Esophagus squamous epithelium (tissue), 5 donors: ENCODE results near the gene ATMIN. TPM values are rescaled to one million over a fixed set of nuclear protein-coding genes. Genes with fewer than 3 reads are reported as not detected.

Source experiments
- DNase-seq: peaks from one replicate; lab custom pipeline; 2025; lab: John Stamatoyannopoulos, UW
- H3K27ac ChIP-seq, 4 donors: fragments of 200-600 bp; sonication (generic); one replicate each; pipeline ENCODE4 v1.5.1; 2016 to 2019; ENCODE audit warnings: mild to moderate bottlenecking in 1 of 4
- H3K27me3 ChIP-seq, 4 donors: fragments of 200-600 bp; sonication (generic); 1 replicate in 3 of 4; 2 replicates in 1 of 4; pipeline versions ENCODE4 v1.5.1 to v1.6.0; 2017 to 2021; ENCODE audit warnings: antibody characterized with exemption in 1 of 4
- H3K36me3 ChIP-seq, 3 donors: fragments of 200-600 bp; sonication (generic); one replicate each; pipeline ENCODE4 v1.5.1; 2016 to 2019
- H3K4me1 ChIP-seq, 3 donors: fragments of 200-600 bp; sonication (generic); one replicate each; pipeline ENCODE4 v1.5.1; 2017 to 2019
- H3K4me3 ChIP-seq, 4 donors: fragments of 200-600 bp; sonication (generic); 1 replicate in 3 of 4; 2 replicates in 1 of 4; pipeline ENCODE4 v1.5.1; 2016 to 2019; ENCODE audit warnings: mild to moderate bottlenecking in 2 of 4, moderate library complexity in 1 of 4
- H3K9me3 ChIP-seq, 3 donors: fragments of 200-600 bp; sonication (generic); one replicate each; pipeline ENCODE4 v1.5.1; 2016 to 2019
- POLR2A ChIP-seq, 4 donors: fragments of 450-650 bp; IDR thresholded peaks; one replicate each; pipeline ENCODE4 v1.6.1; 2017; ENCODE audit warnings: antibody characterized with exemption in 4 of 4, mild to moderate bottlenecking in 4 of 4, moderate library complexity in 3 of 4
- WGBS, 2 donors: methylation state at CpG; one replicate each; pipeline ENCODE4 v1.1.5; 2018; 5-methylcytosine and 5-hydroxymethylcytosine counted together
- intact Hi-C: fragments of 100-400 bp; cut with DNase I; formaldehyde crosslinking; loops from one replicate; pipeline ENCODE4 v1.15.0; 2022
- total RNA-seq, 4 donors: library from RNA; depleted of rRNA; stranded (reverse); fragments of >200 nt; gene quantifications; one replicate each; pipeline ENCODE4 v1.1.0, GENCODE V29; 2016
- TF ChIP-seq, protein P1 (sequence below), 6 experiments: fragments of 450-650 bp in 4 of 6; fragments of 200-600 bp in 2 of 6; sonication (generic) in 2 of 6; IDR thresholded peaks; one replicate each; pipeline ENCODE4 v1.5.1; 2016 to 2019; ENCODE audit warnings: antibody characterized with exemption in 6 of 6, mild to moderate bottlenecking in 4 of 6, moderate library complexity in 4 of 6
- donor health status: DM: yes; HTN: yes; CAD: no.

ATMIN gene
- total RNA-seq, 4 donors from 2014 or later = 30.6 to 41.3 (median 36.8) TPM

DNA sequence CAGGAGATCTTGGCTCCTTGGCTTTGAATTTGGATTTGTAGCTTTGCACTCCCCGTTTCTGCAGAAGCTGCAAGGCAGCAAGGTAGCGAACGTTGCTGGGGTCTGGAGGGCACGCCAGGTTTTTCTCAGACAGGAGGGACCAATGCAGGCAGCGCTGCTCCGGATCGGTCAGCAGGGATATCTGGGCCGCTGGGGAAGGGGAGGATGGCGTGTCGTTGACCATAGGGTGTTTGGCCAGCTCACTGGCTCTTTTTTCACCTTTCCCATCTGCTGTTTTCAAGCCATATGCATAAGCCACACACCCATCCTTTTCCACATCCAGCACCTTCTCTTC lies 25.6 kb downstream of the ATMIN start:
- no peak for DNase-seq
- 90 to 93% methylated on average over 3 to 7 of the region's 10 CpGs for WGBS, 2 donors
- H3K27ac ChIP-seq = no peak overlapping the region

DNA sequence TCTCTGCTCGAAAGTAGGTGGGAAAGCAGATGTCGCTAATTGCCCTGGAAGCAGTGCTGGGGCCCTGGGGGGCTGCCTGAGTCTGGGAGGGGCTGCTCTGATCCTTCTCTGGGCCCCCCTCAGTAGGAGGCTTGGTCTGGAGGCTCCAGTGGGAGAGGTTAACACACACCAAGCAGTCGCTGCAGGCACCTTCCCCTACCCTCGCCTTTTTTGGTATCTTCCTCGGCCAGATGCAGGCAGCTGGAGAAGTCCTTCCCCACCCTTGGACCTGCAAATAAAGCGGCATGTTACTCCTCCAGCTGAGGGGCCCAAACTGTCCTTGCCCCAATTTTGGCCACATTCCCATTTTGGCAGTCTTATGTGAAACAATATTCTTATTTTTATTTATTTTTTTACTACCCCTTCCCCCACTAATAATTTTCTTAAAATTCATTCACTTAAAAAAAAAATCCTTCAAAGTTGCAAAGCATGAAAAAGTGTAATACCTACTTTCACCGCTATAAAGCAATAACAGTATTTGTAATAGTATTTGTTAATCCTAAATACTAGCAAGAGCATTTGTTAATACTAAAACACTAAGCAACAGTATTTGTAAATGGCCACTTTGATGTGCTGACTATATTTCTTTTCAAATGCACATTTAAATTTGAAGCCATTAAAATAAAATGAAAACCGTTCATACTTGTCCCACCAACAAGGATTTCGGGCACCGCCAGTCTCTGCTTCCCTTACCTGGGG lies 26.4 kb downstream of the ATMIN start:
- WGBS, 2 donors = 83 to 88% methylated on average over 9 to 10 of the region's 10 CpGs
- H3K4me1 ChIP-seq = no peaks in the 10 kb centered on the region
- H3K36me3 ChIP-seq = no peaks in the 10 kb centered on the region
- no peak overlapping the region for H3K27ac ChIP-seq
- H3K27me3 ChIP-seq = no peaks in the 10 kb centered on the region
- TF ChIP-seq, protein P1, sequence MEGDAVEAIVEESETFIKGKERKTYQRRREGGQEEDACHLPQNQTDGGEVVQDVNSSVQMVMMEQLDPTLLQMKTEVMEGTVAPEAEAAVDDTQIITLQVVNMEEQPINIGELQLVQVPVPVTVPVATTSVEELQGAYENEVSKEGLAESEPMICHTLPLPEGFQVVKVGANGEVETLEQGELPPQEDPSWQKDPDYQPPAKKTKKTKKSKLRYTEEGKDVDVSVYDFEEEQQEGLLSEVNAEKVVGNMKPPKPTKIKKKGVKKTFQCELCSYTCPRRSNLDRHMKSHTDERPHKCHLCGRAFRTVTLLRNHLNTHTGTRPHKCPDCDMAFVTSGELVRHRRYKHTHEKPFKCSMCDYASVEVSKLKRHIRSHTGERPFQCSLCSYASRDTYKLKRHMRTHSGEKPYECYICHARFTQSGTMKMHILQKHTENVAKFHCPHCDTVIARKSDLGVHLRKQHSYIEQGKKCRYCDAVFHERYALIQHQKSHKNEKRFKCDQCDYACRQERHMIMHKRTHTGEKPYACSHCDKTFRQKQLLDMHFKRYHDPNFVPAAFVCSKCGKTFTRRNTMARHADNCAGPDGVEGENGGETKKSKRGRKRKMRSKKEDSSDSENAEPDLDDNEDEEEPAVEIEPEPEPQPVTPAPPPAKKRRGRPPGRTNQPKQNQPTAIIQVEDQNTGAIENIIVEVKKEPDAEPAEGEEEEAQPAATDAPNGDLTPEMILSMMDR (IDR thresholded peaks at IDR 0.05) = no peak
- no peak for TF ChIP-seq POLR2A (IDR thresholded peaks at IDR 0.05)
- H3K9me3 ChIP-seq = no peaks in the 10 kb centered on the region
- DNase-seq = no peak
- intact Hi-C loops = no loop called here
- H3K4me3 ChIP-seq = no peak overlapping the region

More for the DNA sequence above, 25.6 kb downstream of the ATMIN start:
- TF ChIP-seq, protein P1 (IDR thresholded peaks at IDR 0.05) = no peak
- TF ChIP-seq POLR2A (IDR thresholded peaks at IDR 0.05) = no peak
- intact Hi-C loops = no loop called here
- H3K4me3 ChIP-seq = no peak overlapping the region
- H3K4me1 ChIP-seq = no peaks in the 10 kb centered on the region
- H3K36me3 ChIP-seq = no peaks in the 10 kb centered on the region
- H3K9me3 ChIP-seq = no peaks in the 10 kb centered on the region
- H3K27me3 ChIP-seq = no peaks in the 10 kb centered on the region

DNA sequence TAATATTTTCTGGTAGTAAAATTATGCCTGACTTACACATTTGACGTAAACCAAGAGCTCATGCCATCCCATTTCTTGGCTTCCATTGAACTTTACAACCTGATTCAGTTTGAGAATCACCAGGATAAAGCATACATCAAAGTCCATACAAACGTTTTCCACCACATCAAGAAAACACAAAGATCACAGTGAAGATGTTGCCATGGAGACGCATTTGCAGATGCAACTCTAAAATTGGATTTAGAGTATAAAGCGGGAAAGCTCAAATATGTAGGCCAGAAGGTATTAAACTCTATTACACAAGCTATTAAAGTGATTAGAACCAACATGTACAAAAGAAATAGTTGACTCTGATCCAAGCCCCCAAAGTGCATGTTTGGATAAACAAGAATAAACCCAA lies 31.0 kb downstream of the ATMIN start:
- WGBS, 2 donors = 68% methylated on average over 4 of the region's 4 CpGs
- no peaks in the 10 kb centered on the region for H3K4me1 ChIP-seq
- no peak overlapping the region for H3K4me3 ChIP-seq
- no peak for TF ChIP-seq POLR2A (IDR thresholded peaks at IDR 0.05)
- TF ChIP-seq, protein P1 (IDR thresholded peaks at IDR 0.05) = no peak
- no peak overlapping the region for H3K27ac ChIP-seq
- DNase-seq = no peak
- H3K27me3 ChIP-seq = no peaks in the 10 kb centered on the region
- no peaks in the 10 kb centered on the region for H3K36me3 ChIP-seq
- intact Hi-C loops = no loop called here
- H3K9me3 ChIP-seq = no peaks in the 10 kb centered on the region

DNA sequence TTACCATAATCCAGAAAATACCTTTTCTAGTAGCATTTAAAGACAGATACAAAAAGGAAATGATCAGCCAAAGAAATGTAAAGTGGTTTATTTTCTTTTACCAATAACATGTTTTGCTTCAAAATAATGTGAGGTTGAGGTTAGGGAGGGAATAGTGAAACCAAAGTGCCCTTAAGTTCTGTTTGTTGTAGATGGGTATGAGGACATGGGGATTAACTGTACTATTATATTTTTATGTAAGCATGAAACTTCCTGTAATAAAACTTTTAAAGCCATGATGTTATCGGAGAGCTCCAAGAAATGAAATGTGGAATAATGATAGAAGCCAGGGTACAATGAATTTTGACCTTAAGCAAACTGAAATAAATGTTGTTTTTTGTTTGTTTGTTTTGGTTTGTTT lies 31.5 kb downstream of the ATMIN start:
- 43 to 64% methylated on average over 1 of the region's 1 CpG for whole genome bisulfite sequencing, 2 donors
- H3K36me3 ChIP-seq = no peaks in the 10 kb centered on the region
- no peak for DNase-seq
- no peaks in the 10 kb centered on the region for H3K27me3 ChIP-seq
- intact Hi-C loops = no loop called here
- H3K4me1 ChIP-seq = no peaks in the 10 kb centered on the region
- no peak overlapping the region for H3K27ac ChIP-seq
- no peaks in the 10 kb centered on the region for H3K9me3 ChIP-seq
- TF ChIP-seq, protein P1 (IDR thresholded peaks at IDR 0.05) = no peak
- TF ChIP-seq POLR2A (IDR thresholded peaks at IDR 0.05) = no peak
- no peak overlapping the region for H3K4me3 ChIP-seq

DNA sequence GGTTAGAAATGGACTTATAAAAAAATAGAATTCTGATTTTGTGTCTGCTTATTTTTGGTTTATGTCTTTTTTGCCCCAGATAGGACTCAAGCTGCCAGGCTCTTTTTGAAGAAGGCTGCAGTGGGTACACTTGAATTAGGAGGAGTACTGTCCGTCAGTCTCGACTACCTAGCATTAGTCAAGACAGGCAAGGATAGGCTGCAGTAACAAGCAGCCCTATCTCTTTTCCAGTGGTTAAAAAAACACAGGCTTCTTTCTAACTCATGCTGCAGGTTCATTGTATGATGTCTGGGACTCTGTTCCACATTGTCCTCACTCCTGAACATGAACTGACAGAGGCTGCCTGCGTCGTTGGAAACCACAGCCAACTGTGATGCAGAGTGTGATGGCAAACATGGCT lies 33.4 kb downstream of the ATMIN start:
- WGBS, 2 donors = 88 to 90% methylated on average over 2 to 4 of the region's 4 CpGs
- H3K27ac ChIP-seq = no peak overlapping the region
- H3K4me1 ChIP-seq = no peaks in the 10 kb centered on the region
- no peak for DNase-seq
- H3K9me3 ChIP-seq = no peaks in the 10 kb centered on the region
- no peak overlapping the region for H3K4me3 ChIP-seq
- intact Hi-C loops = no loop called here
- no peaks in the 10 kb centered on the region for H3K27me3 ChIP-seq
- no peaks in the 10 kb centered on the region for H3K36me3 ChIP-seq
- TF ChIP-seq POLR2A (IDR thresholded peaks at IDR 0.05) = no peak
- TF ChIP-seq, protein P1 (IDR thresholded peaks at IDR 0.05) = no peak
